Measurements from ENCODE around the gene NTN3. TPM values are rescaled to one million over a fixed set of nuclear protein-coding genes. Genes with fewer than 3 reads are reported as not detected.

NTN3 gene
- total RNA-seq, 4 donors from 2014 or later: 0.39 TPM; not detected in 3

GRCh38 chr16:2500430-2500917 lies 29.4 kb downstream of the NTN3 start:
- peaks cover 0 to 42% (median 0%) of the 10 kb centered on the region in 3 donors for H3K36me3 ChIP-seq
- no peak for TF ChIP-seq CTCF (IDR thresholded peaks at IDR 0.05)
- no peak for TF ChIP-seq POLR2A (IDR thresholded peaks at IDR 0.05)
- no peak for TF ChIP-seq EP300 (IDR thresholded peaks at IDR 0.05)
- DNase-seq (ENCODE audit: low spot score in 2 of 2): no peak
- 74 to 77% methylated on average over 15 to 16 of the region's 20 CpGs for WGBS, 2 donors
- H3K9me3 ChIP-seq: no peaks in the 10 kb centered on the region
- H3K27me3 ChIP-seq: no peaks in the 10 kb centered on the region
- H3K27ac ChIP-seq: peak overlapping the region in 1 of 4 donors; percentile 73
- H3K4me3 ChIP-seq: no peak overlapping the region
- peaks cover 0 to 43% (median 20%) of the 10 kb centered on the region in 4 donors for H3K4me1 ChIP-seq

GRCh38 chr16:2500918-2501750 lies 30.0 kb downstream of the NTN3 start:
- peak overlapping the region; percentile 2 to 37 (median 17) for H3K4me3 ChIP-seq
- DNase-seq (ENCODE audit: low spot score in 2 of 2): peak; percentile 73 to 86
- peak overlapping the region in 3 of 4 donors; percentile 55 to 73 (median 71) for H3K27ac ChIP-seq
- H3K9me3 ChIP-seq: no peaks in the 10 kb centered on the region
- no peaks in the 10 kb centered on the region for H3K27me3 ChIP-seq
- peaks cover 0 to 43% (median 20%) of the 10 kb centered on the region in 4 donors for H3K4me1 ChIP-seq
- H3K36me3 ChIP-seq: peaks cover 0 to 39% (median 0%) of the 10 kb centered on the region in 3 donors
- 3% methylated on average over 12 to 13 of the region's 23 CpGs for WGBS, 2 donors
- peak; percentile 39 to 47 for TF ChIP-seq EP300 (IDR thresholded peaks at IDR 0.05)
- TF ChIP-seq CTCF (IDR thresholded peaks at IDR 0.05): peak; percentile 97 to 99 (median 99)
- TF ChIP-seq POLR2A (IDR thresholded peaks at IDR 0.05): no peak

- H3K27ac ChIP-seq: peak overlapping the region in 3 of 4 donors; percentile 44 to 73 (median 52)
- no peaks in the 10 kb centered on the region for H3K9me3 ChIP-seq
- no peaks in the 10 kb centered on the region for H3K27me3 ChIP-seq
- WGBS, 2 donors: 63 to 64% methylated on average over 15 of the region's 18 CpGs
- H3K36me3 ChIP-seq: peaks cover 0 to 28% (median 0%) of the 10 kb centered on the region in 3 donors
- DNase-seq (ENCODE audit: low spot score in 2 of 2): no peak
- TF ChIP-seq CTCF (IDR thresholded peaks at IDR 0.05): no peak
- no peak for TF ChIP-seq POLR2A (IDR thresholded peaks at IDR 0.05)
- no peak for TF ChIP-seq EP300 (IDR thresholded peaks at IDR 0.05)
- H3K4me1 ChIP-seq: peaks cover 0 to 39% (median 18%) of the 10 kb centered on the region in 4 donors
- peak overlapping the region in 1 of 4 donors; percentile 37 for H3K4me3 ChIP-seq
Measured at GRCh38 chr16:2501946-2502895, 31.1 kb downstream of the NTN3 start.

GRCh38 chr16:2505695-2506094 lies 34.6 kb downstream of the NTN3 start:
- Histone ChIP-seq H3K9me3 (no peaks in the 10 kb centered on the region), H3K4me1 (peaks cover 0 to 27% (median 16%) of the 10 kb centered on the region in 4 donors), H3K27me3 (no peaks in the 10 kb centered on the region), H3K4me3 (no peak overlapping the region), H3K27ac (no peak overlapping the region), H3K36me3 (no peaks in the 10 kb centered on the region)
- TF ChIP-seq POLR2A (IDR thresholded peaks at IDR 0.05) (no peak), EP300 (IDR thresholded peaks at IDR 0.05) (no peak), CTCF (IDR thresholded peaks at IDR 0.05) (no peak)
- 86 to 87% methylated on average over 14 of the region's 14 CpGs for WGBS, 2 donors
- no peak for DNase-seq (ENCODE audit: low spot score in 2 of 2)

Data from tibial nerve (tissue), 4 donors.